HG02588 (cell line): ENCODE results near the gene IZUMO4.

Experiments used
- ATAC-seq: cut with Tn5 transposase; IDR thresholded peaks from one replicate; pipeline ENCODE4 v1.9.1; 2021; ENCODE audit warnings: mild to moderate bottlenecking, moderate library complexity; ENCODE audit not compliant: unreplicated experiment

IZUMO4 gene

GRCh38 chr19:2103045-2103707 lies 6.5 kb downstream of the IZUMO4 start:
- no peak for ATAC-seq

- no peak for ATAC-seq
Measured at GRCh38 chr19:2108251-2109016, 11.7 kb downstream of the IZUMO4 start.

GRCh38 chr19:2109046-2109864 lies 12.5 kb downstream of the IZUMO4 start:
- no peak for ATAC-seq

- ATAC-seq: no peak
Measured at GRCh38 chr19:2110822-2111221, 14.1 kb downstream of the IZUMO4 start.

- ATAC-seq: no peak
Measured at GRCh38 chr19:2111425-2111824, 14.7 kb downstream of the IZUMO4 start.

GRCh38 chr19:2111886-2112285 lies 15.2 kb downstream of the IZUMO4 start:
- ATAC-seq: no peak

GRCh38 chr19:2112516-2113320 lies 16.0 kb downstream of the IZUMO4 start:
- ATAC-seq: no peak

GRCh38 chr19:2113439-2114211 lies 16.9 kb downstream of the IZUMO4 start:
- no peak for ATAC-seq

GRCh38 chr19:2114218-2114617 lies 17.5 kb downstream of the IZUMO4 start:
- ATAC-seq: no peak

GRCh38 chr19:2114821-2115220 lies 18.1 kb downstream of the IZUMO4 start:
- ATAC-seq: no peak

- no peak for ATAC-seq
Measured at GRCh38 chr19:2115324-2115723, 18.6 kb downstream of the IZUMO4 start.

GRCh38 chr19:2115911-2116426 lies 19.3 kb downstream of the IZUMO4 start:
- no peak for ATAC-seq

GRCh38 chr19:2116507-2116906 lies 19.8 kb downstream of the IZUMO4 start:
- ATAC-seq: no peak

- ATAC-seq: no peak
Measured at GRCh38 chr19:2117215-2117960, 20.7 kb downstream of the IZUMO4 start.

- no peak for ATAC-seq
Measured at GRCh38 chr19:2118438-2118837, 21.7 kb downstream of the IZUMO4 start.

GRCh38 chr19:2119921-2120785 lies 23.4 kb downstream of the IZUMO4 start:
- ATAC-seq: no peak

GRCh38 chr19:2120821-2121220 lies 24.1 kb downstream of the IZUMO4 start:
- no peak for ATAC-seq

GRCh38 chr19:2121416-2122051 lies 24.8 kb downstream of the IZUMO4 start:
- ATAC-seq: no peak
